Effector memory CD4-positive, alpha-beta T cell (primary cell): ENCODE data around the gene RGS7.

Experiments used
- DNase-seq, 3 donors: peaks; one replicate each; pipeline ENCODE4 v3.0.0-alpha.2; 2020
- H3K27ac ChIP-seq: 2 replicates; pipeline ENCODE4 v1.7.0; 2013; ENCODE audit warnings: mild to moderate bottlenecking, low read length, moderate library complexity; ENCODE audit not compliant: insufficient read depth, poor library complexity, severe bottlenecking
- H3K27me3 ChIP-seq: replicated peaks from 2 replicates; pipeline ENCODE4 v1.7.0; 2013; ENCODE audit warnings: mild to moderate bottlenecking, low read length; ENCODE audit not compliant: insufficient read depth, control insufficient read depth, poor library complexity, severe bottlenecking
- H3K36me3 ChIP-seq: 2 replicates; pipeline ENCODE4 v1.7.0; 2013; ENCODE audit warnings: mild to moderate bottlenecking, low read length, moderate library complexity; ENCODE audit not compliant: control insufficient read depth, insufficient read depth
- H3K4me1 ChIP-seq: 2 replicates; pipeline ENCODE4 v1.7.0; 2013; ENCODE audit warnings: low read length, mild to moderate bottlenecking; ENCODE audit not compliant: control insufficient read depth, insufficient read depth, poor library complexity, severe bottlenecking
- H3K4me3 ChIP-seq: 2 replicates; pipeline ENCODE4 v1.7.0; 2013; ENCODE audit warnings: low read length, low read depth, mild to moderate bottlenecking; ENCODE audit not compliant: insufficient read depth, poor library complexity, severe bottlenecking
- H3K9me3 ChIP-seq: 2 replicates; pipeline ENCODE4 v1.7.0; 2013; ENCODE audit warnings: mild to moderate bottlenecking, low read length, moderate library complexity; ENCODE audit not compliant: control insufficient read depth

RGS7 gene

GRCh38 chr1:240931031-240931430 is 426.0 kb downstream of the RGS7 start:
- no peaks in the 10 kb centered on the region for H3K4me1 ChIP-seq
- no peak overlapping the region for H3K4me3 ChIP-seq
- H3K27me3 ChIP-seq: no peaks in the 10 kb centered on the region
- H3K9me3 ChIP-seq: no peaks in the 10 kb centered on the region
- H3K36me3 ChIP-seq: no peaks in the 10 kb centered on the region
- DNase-seq: no peak
- H3K27ac ChIP-seq: no peak overlapping the region

GRCh38 chr1:240928265-240928664 is 428.7 kb downstream of the RGS7 start:
- H3K36me3 ChIP-seq: no peaks in the 10 kb centered on the region

GRCh38 chr1:240927821-240928220 is 429.2 kb downstream of the RGS7 start:
- H3K36me3 ChIP-seq: no peaks in the 10 kb centered on the region
- no peak for DNase-seq
- no peaks in the 10 kb centered on the region for H3K9me3 ChIP-seq
- H3K4me1 ChIP-seq: no peaks in the 10 kb centered on the region
- H3K27ac ChIP-seq: no peak overlapping the region
- H3K4me3 ChIP-seq: no peak overlapping the region
- no peaks in the 10 kb centered on the region for H3K27me3 ChIP-seq

More at GRCh38 chr1:240928265-240928664, 428.7 kb downstream of the RGS7 start:
- DNase-seq: no peak
- no peaks in the 10 kb centered on the region for H3K4me1 ChIP-seq
- no peaks in the 10 kb centered on the region for H3K9me3 ChIP-seq
- no peak overlapping the region for H3K27ac ChIP-seq
- H3K27me3 ChIP-seq: no peaks in the 10 kb centered on the region
- no peak overlapping the region for H3K4me3 ChIP-seq

- Histone ChIP-seq H3K4me1 (no peaks in the 10 kb centered on the region), H3K9me3 (no peaks in the 10 kb centered on the region), H3K27ac (no peak overlapping the region), H3K27me3 (no peaks in the 10 kb centered on the region), H3K36me3 (no peaks in the 10 kb centered on the region), H3K4me3 (no peak overlapping the region)
- no peak for DNase-seq
These were observed 431.7 kb downstream of the RGS7 start for GRCh38 chr1:240925273-240925672.

GRCh38 chr1:240917976-240918375 is 439.0 kb downstream of the RGS7 start:
- no peaks in the 10 kb centered on the region for H3K4me1 ChIP-seq
- no peak overlapping the region for H3K27ac ChIP-seq
- no peaks in the 10 kb centered on the region for H3K27me3 ChIP-seq
- no peak overlapping the region for H3K4me3 ChIP-seq
- DNase-seq: no peak
- H3K36me3 ChIP-seq: no peaks in the 10 kb centered on the region
- H3K9me3 ChIP-seq: no peaks in the 10 kb centered on the region

- Histone ChIP-seq H3K9me3 (no peaks in the 10 kb centered on the region), H3K27ac (no peak overlapping the region), H3K4me3 (no peak overlapping the region), H3K27me3 (no peaks in the 10 kb centered on the region), H3K4me1 (no peaks in the 10 kb centered on the region), H3K36me3 (no peaks in the 10 kb centered on the region)
- no peak for DNase-seq
These were observed 442.5 kb downstream of the RGS7 start for GRCh38 chr1:240914506-240914905.

GRCh38 chr1:240912821-240913220 is 444.2 kb downstream of the RGS7 start:
- Histone ChIP-seq H3K9me3 (no peaks in the 10 kb centered on the region), H3K4me3 (no peak overlapping the region), H3K27ac (no peak overlapping the region), H3K36me3 (no peaks in the 10 kb centered on the region), H3K4me1 (no peaks in the 10 kb centered on the region), H3K27me3 (no peaks in the 10 kb centered on the region)
- no peak for DNase-seq

- no peaks in the 10 kb centered on the region for H3K9me3 ChIP-seq
- no peaks in the 10 kb centered on the region for H3K4me1 ChIP-seq
- no peaks in the 10 kb centered on the region for H3K27me3 ChIP-seq
- H3K36me3 ChIP-seq: no peaks in the 10 kb centered on the region
- no peak overlapping the region for H3K27ac ChIP-seq
- no peak for DNase-seq
- H3K4me3 ChIP-seq: no peak overlapping the region
These were observed 447.1 kb downstream of the RGS7 start for GRCh38 chr1:240909701-240910457.

GRCh38 chr1:240906477-240906876 is 450.5 kb downstream of the RGS7 start:
- Histone ChIP-seq H3K36me3 (no peaks in the 10 kb centered on the region), H3K27me3 (no peaks in the 10 kb centered on the region), H3K27ac (no peak overlapping the region), H3K9me3 (no peaks in the 10 kb centered on the region), H3K4me1 (no peaks in the 10 kb centered on the region), H3K4me3 (no peak overlapping the region)
- DNase-seq: no peak

- Histone ChIP-seq H3K9me3 (no peaks in the 10 kb centered on the region), H3K36me3 (no peaks in the 10 kb centered on the region), H3K4me3 (no peak overlapping the region), H3K4me1 (no peaks in the 10 kb centered on the region), H3K27me3 (no peaks in the 10 kb centered on the region), H3K27ac (no peak overlapping the region)
- no peak for DNase-seq
These were observed 451.7 kb downstream of the RGS7 start for GRCh38 chr1:240905225-240905765.
